NCI-H1694 (cell line): ENCODE data around the gene GLI3.

Source experiments
- DNase-seq: peaks from one replicate; lab custom pipeline; 2025; lab: John Stamatoyannopoulos, UW

Gene GLI3

GRCh38 chr7:42236266-42236975 is 588 bp downstream of the GLI3 start:
- no peak for DNase-seq

- no peak for DNase-seq
Observed at GRCh38 chr7:42235741-42236161, 1.3 kb downstream of the GLI3 start.

- no peak for DNase-seq
Observed at GRCh38 chr7:42234736-42235135, 2.3 kb downstream of the GLI3 start.

GRCh38 chr7:42233695-42234331 is 3.2 kb downstream of the GLI3 start:
- DNase-seq, result no peak

GRCh38 chr7:42233171-42233570 is 3.8 kb downstream of the GLI3 start:
- no peak for DNase-seq

GRCh38 chr7:42232275-42232674 is 4.7 kb downstream of the GLI3 start:
- no peak for DNase-seq

- no peak for DNase-seq
Observed at GRCh38 chr7:42231043-42231787, 5.8 kb downstream of the GLI3 start.

- no peak for DNase-seq
Observed at GRCh38 chr7:42227936-42228591, 8.9 kb downstream of the GLI3 start.

- no peak for DNase-seq
Observed at GRCh38 chr7:42227541-42227935, 9.5 kb downstream of the GLI3 start.

- DNase-seq, result no peak
Observed at GRCh38 chr7:42227021-42227420, 10.0 kb downstream of the GLI3 start.

GRCh38 chr7:42226354-42226941 is 10.6 kb downstream of the GLI3 start:
- DNase-seq, result no peak

- no peak for DNase-seq
Observed at GRCh38 chr7:42224391-42225003, 12.5 kb downstream of the GLI3 start.

- DNase-seq, result no peak
Observed at GRCh38 chr7:42222891-42223290, 14.1 kb downstream of the GLI3 start.

GRCh38 chr7:42222125-42222524 is 14.9 kb downstream of the GLI3 start:
- no peak for DNase-seq

- no peak for DNase-seq
Observed at GRCh38 chr7:42221304-42221703, 15.7 kb downstream of the GLI3 start.

- DNase-seq, result no peak
Observed at GRCh38 chr7:42219447-42219846, 17.6 kb downstream of the GLI3 start.

GRCh38 chr7:42218248-42218647 is 18.8 kb downstream of the GLI3 start:
- no peak for DNase-seq

GRCh38 chr7:42217548-42217947 is 19.5 kb downstream of the GLI3 start:
- no peak for DNase-seq

GRCh38 chr7:42217053-42217452 is 20.0 kb downstream of the GLI3 start:
- DNase-seq, result no peak

GRCh38 chr7:42214060-42214679 is 22.8 kb downstream of the GLI3 start:
- no peak for DNase-seq

GRCh38 chr7:42213093-42213492 is 23.9 kb downstream of the GLI3 start:
- DNase-seq, result no peak
